Right ventricle myocardium inferior (tissue), 1 donor: ENCODE results near the gene HIF3A. TPM values are rescaled to one million over a fixed set of nuclear protein-coding genes. Genes with fewer than 3 reads are reported as not detected.
A peak's percentile ranks its signal among the peaks of the same experiment; 100 is the strongest.
"Not testable (repeated sequence)": the region's sequence is repeated elsewhere in the genome, so short reads cannot be mapped to it uniquely, and the experiment has no call there.

Experiments used
- ATAC-seq: fragments of 200-7000 bp; cut with Tn5 transposase; one replicate; pipeline ENCODE4 v1.9.1; 2020; ENCODE audit warnings: mild to moderate bottlenecking, moderate library complexity
- DNase-seq: peaks from one replicate; pipeline ENCODE4 v3.0.0; 2021; ENCODE audit errors: missing footprints
- intact Hi-C: fragments of 100-400 bp; cut with DNase I; formaldehyde crosslinking; loops from one replicate; pipeline ENCODE4 v1.11.0; 2022
- long read RNA-seq: library from polyadenylated mRNA; unstranded; transcript quantifications from one replicate; pipeline ENCODE4 v2.0.0, GENCODE V29; 2021
- total RNA-seq: library from RNA; stranded (reverse); fragmentation: NEBNext Ultra II Directional; extraction: Animal tissue kit (Norgen Biotek cat#: 25700); gene quantifications from one replicate; pipeline ENCODE4 v1.2.1, GENCODE V29; 2021
- donor health status: DM: no; HTN: yes; CAD: no; lungs with severe emphysema.

Gene HIF3A
- 73.8 TPM for total RNA-seq
- long read RNA-seq, full-length matches to known transcripts: 7 of 36 reads
- long read RNA-seq, partial matches to known transcripts: 12 of 36 reads
- long read RNA-seq, other reads (novel, unspliced or antisense): 17 of 36 reads

GRCh38 chr19:46296722-46297461 lies at the start of gene HIF3A:
TSS of gene HIF3A (plus strand) at chr19:46297042. CDS start at chr19:46297077, 35 bp downstream.
- intact Hi-C loops: no loop called here
- peak; percentile 86 for DNase-seq
- ATAC-seq: peak; percentile 6

GRCh38 chr19:46250076-46250735 lies 46.6 kb upstream of the HIF3A start:
- intact Hi-C loops: no loop called here
- ATAC-seq: no peak
- no peak for DNase-seq

GRCh38 chr19:46251416-46251815 lies 45.4 kb upstream of the HIF3A start:
- DNase-seq: no peak
- no peak for ATAC-seq
- intact Hi-C loops: no loop called here

- DNase-seq: no peak
- no peak for ATAC-seq
- intact Hi-C loops: no loop called here
These were observed 42.1 kb upstream of the HIF3A start for GRCh38 chr19:46254776-46255175.

GRCh38 chr19:46256855-46257254 lies 40.0 kb upstream of the HIF3A start:
- intact Hi-C loops: no loop called here
- ATAC-seq (no peak), DNase-seq (no peak)

- DNase-seq, intact Hi-C loops, ATAC-seq: not testable (repeated sequence)
These were observed 35.3 kb upstream of the HIF3A start for GRCh38 chr19:46261501-46261900.

GRCh38 chr19:46262684-46263296 lies 34.1 kb upstream of the HIF3A start:
- intact Hi-C loops, ATAC-seq, DNase-seq: not testable (repeated sequence)

- ATAC-seq, DNase-seq: not testable (repeated sequence)
- intact Hi-C loops: loop anchor here (1.0 to 5.0 kb wide), 2 partner anchors 182 to 238 kb away; no protein-coding TSS in a partner anchor
These were observed 32.0 kb upstream of the HIF3A start for GRCh38 chr19:46264801-46265200.

- intact Hi-C loops: loop anchor here (1.0 to 5.0 kb wide), 2 partner anchors 183 to 238 kb away; no protein-coding TSS in a partner anchor
- ATAC-seq: peak; percentile 80
- no peak for DNase-seq
These were observed 31.5 kb upstream of the HIF3A start for GRCh38 chr19:46265217-46265828.

GRCh38 chr19:46269101-46269500 lies 27.7 kb upstream of the HIF3A start:
- no peak for ATAC-seq
- no peak for DNase-seq

GRCh38 chr19:46270521-46271256 lies 26.2 kb upstream of the HIF3A start:
- ATAC-seq: no peak
- intact Hi-C loops: no loop called here

More at GRCh38 chr19:46269101-46269500, 27.7 kb upstream of the HIF3A start:
- intact Hi-C loops: loop anchor here (5.0 kb wide), 1 partner anchor 242 kb away; no protein-coding TSS in a partner anchor

GRCh38 chr19:46271481-46272197 lies 25.2 kb upstream of the HIF3A start:
- ATAC-seq (no peak), DNase-seq (no peak)
- intact Hi-C loops: no loop called here

More at GRCh38 chr19:46270521-46271256, 26.2 kb upstream of the HIF3A start:
- DNase-seq: no peak

GRCh38 chr19:46273931-46274330 lies 22.9 kb upstream of the HIF3A start:
- intact Hi-C loops, ATAC-seq, DNase-seq: not testable (repeated sequence)

- intact Hi-C loops: no loop called here
- no peak for DNase-seq
- no peak for ATAC-seq
These were observed 17.7 kb upstream of the HIF3A start for GRCh38 chr19:46279177-46279576.

- no peak for DNase-seq
- intact Hi-C loops: loop anchor here (2.0 to 10.0 kb wide), 5 partner anchors 17 to 231 kb away; partner anchors contain the start of gene PPP5C
- no peak for ATAC-seq
These were observed 13.1 kb upstream of the HIF3A start for GRCh38 chr19:46283771-46284170.

- DNase-seq: no peak
- ATAC-seq: no peak
- intact Hi-C loops: loop anchor here (5.0 to 10.0 kb wide), 4 partner anchors 63 to 230 kb away; partner anchors contain the start of gene PPP5C
These were observed 12.2 kb upstream of the HIF3A start for GRCh38 chr19:46284635-46285034.

- ATAC-seq (no peak), DNase-seq (no peak)
- intact Hi-C loops: loop anchor here (10.0 kb wide), 1 partner anchor 227 kb away; no protein-coding TSS in a partner anchor
These were observed 9.3 kb upstream of the HIF3A start for GRCh38 chr19:46287585-46287984.
